ENCODE results near the gene MMP21. TPM values are rescaled to one million over a fixed set of nuclear protein-coding genes. Genes with fewer than 3 reads are reported as not detected.

The MMP21 gene
- total RNA-seq, 1 donor from 2014 or later = 0.35 TPM

DNA sequence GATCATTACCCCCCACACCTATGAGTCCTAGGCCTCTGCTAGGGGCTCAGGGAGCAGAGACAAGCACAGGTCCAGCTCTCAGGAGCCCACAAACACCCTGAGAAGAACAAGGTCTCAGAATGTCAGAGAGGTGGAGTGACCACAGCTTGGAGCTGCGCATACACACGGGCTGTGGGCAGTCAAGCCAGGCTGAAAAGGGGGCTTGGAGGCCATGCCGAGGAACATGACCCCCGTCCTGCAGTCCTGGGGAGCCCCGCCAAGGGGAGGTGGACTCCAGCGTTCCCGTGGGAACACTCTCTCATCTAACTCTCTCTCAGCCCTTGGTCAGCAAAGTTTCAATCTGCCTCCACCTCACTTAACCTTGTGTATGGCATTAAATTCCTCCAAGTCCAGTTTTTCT, 7.8 kb upstream of the MMP21 start:
- intact Hi-C loops (cut with micrococcal nuclease) = no loop called here
- Mint-ChIP-seq H3K4me1 (no peaks in the 10 kb centered on the region), H3K27me3 (no peaks in the 10 kb centered on the region), H3K36me3 (ENCODE audit: low read depth) (peaks cover 14% of the 10 kb centered on the region), H3K4me3 (no peak overlapping the region), H3K9me3 (no peaks in the 10 kb centered on the region), H3K27ac (no peak overlapping the region)
- ChIA-PET POLR2A (no interaction called here), CTCF (no interaction called here)
- ATAC-seq (ENCODE audit: low read depth) = no peak
- DNase-seq = no peak
- TF ChIP-seq, protein P1, sequence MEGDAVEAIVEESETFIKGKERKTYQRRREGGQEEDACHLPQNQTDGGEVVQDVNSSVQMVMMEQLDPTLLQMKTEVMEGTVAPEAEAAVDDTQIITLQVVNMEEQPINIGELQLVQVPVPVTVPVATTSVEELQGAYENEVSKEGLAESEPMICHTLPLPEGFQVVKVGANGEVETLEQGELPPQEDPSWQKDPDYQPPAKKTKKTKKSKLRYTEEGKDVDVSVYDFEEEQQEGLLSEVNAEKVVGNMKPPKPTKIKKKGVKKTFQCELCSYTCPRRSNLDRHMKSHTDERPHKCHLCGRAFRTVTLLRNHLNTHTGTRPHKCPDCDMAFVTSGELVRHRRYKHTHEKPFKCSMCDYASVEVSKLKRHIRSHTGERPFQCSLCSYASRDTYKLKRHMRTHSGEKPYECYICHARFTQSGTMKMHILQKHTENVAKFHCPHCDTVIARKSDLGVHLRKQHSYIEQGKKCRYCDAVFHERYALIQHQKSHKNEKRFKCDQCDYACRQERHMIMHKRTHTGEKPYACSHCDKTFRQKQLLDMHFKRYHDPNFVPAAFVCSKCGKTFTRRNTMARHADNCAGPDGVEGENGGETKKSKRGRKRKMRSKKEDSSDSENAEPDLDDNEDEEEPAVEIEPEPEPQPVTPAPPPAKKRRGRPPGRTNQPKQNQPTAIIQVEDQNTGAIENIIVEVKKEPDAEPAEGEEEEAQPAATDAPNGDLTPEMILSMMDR (IDR thresholded peaks at IDR 0.05) = no peak

DNA sequence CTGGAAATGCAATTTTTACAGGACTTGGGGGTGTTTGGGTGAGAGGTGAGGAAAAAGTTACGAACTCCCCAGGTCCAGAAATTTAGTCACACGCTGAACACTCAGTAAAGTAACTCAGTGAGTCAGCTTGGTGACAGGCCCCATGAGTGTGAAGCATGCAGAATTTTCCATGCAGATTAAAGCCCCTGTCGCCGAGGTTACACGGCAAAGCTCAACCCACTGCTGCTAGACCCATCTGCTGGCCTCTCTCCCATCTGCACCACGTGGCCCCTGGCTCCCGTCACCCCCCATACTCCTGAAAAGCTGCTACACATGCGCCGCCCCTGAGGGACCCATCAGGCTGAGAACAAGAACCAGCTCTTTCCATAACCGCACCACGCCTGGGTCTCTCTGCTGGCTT, 7.0 kb upstream of the MMP21 start:
- TF ChIP-seq, protein P1 (IDR thresholded peaks at IDR 0.05) = no peak
- DNase-seq (no peak), ATAC-seq (ENCODE audit: low read depth) (no peak)
- CTCF ChIA-PET = no interaction called here
- no peaks in the 10 kb centered on the region for H3K27me3 Mint-ChIP-seq
- intact Hi-C loops (cut with micrococcal nuclease) = no loop called here
- no peak overlapping the region for H3K4me3 Mint-ChIP-seq
- no peak overlapping the region for H3K27ac Mint-ChIP-seq
- H3K36me3 Mint-ChIP-seq (ENCODE audit: low read depth) = peaks cover 7% of the 10 kb centered on the region
- POLR2A ChIA-PET = no interaction called here
- no peaks in the 10 kb centered on the region for H3K4me1 Mint-ChIP-seq
- no peaks in the 10 kb centered on the region for H3K9me3 Mint-ChIP-seq

DNA sequence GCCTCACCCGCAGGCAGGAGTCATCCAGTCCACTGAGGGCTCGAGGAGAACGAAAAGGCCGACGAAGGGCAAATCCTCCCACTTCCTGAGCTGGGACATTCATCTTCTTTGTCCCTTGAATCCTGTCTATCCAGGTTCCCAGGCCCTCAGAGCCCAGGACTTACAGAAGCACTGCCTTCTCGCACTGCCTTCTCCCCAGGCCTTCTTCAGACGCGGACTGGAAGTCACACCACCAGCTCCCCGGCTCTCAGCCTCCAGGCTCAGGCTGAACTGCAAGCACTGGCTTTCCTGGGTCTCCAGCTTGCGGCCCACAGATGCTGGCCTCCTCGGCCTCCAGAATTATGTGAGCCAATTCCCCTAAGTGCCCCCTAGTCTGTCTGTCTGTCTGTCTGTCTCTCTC, 6.4 kb upstream of the MMP21 start:
- TF ChIP-seq, protein P1 (IDR thresholded peaks at IDR 0.05) = no peak
- Mint-ChIP-seq H3K4me3 (no peak overlapping the region), H3K36me3 (ENCODE audit: low read depth) (peaks cover 7% of the 10 kb centered on the region), H3K27ac (no peak overlapping the region), H3K4me1 (no peaks in the 10 kb centered on the region), H3K27me3 (no peaks in the 10 kb centered on the region), H3K9me3 (no peaks in the 10 kb centered on the region)
- CTCF ChIA-PET = no interaction called here
- intact Hi-C loops (cut with micrococcal nuclease) = no loop called here
- ATAC-seq (ENCODE audit: low read depth) (no peak), DNase-seq (no peak)
- POLR2A ChIA-PET = no interaction called here

DNA sequence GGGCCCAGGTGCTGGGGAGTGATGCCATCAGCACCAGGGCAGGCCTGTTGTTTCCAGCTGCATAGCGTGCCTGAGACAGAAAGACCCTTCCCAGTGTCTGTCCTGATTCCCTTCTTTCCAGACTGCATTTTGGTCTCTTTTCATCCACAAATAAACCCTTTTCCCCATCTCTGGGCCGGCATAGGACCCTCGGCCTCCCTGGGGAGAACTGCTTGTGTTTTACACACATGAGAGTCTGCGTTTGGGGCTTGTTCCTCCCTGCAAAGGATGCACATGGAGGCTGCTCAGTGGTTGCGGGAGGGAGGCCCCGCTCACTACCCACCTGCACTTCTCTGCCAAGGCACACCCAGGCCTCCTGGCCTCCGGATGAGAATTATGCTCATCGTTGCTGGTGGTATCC, 5.8 kb upstream of the MMP21 start:
- POLR2A ChIA-PET = no interaction called here
- H3K4me1 Mint-ChIP-seq = no peaks in the 10 kb centered on the region
- CTCF ChIA-PET = no interaction called here
- H3K36me3 Mint-ChIP-seq (ENCODE audit: low read depth) = peaks cover 5% of the 10 kb centered on the region
- H3K4me3 Mint-ChIP-seq = no peak overlapping the region
- ATAC-seq (ENCODE audit: low read depth) = no peak
- TF ChIP-seq, protein P1 (IDR thresholded peaks at IDR 0.05) = no peak
- H3K27ac Mint-ChIP-seq = no peak overlapping the region
- H3K27me3 Mint-ChIP-seq = no peaks in the 10 kb centered on the region
- intact Hi-C loops (cut with micrococcal nuclease) = no loop called here
- no peaks in the 10 kb centered on the region for H3K9me3 Mint-ChIP-seq
- DNase-seq = no peak

DNA sequence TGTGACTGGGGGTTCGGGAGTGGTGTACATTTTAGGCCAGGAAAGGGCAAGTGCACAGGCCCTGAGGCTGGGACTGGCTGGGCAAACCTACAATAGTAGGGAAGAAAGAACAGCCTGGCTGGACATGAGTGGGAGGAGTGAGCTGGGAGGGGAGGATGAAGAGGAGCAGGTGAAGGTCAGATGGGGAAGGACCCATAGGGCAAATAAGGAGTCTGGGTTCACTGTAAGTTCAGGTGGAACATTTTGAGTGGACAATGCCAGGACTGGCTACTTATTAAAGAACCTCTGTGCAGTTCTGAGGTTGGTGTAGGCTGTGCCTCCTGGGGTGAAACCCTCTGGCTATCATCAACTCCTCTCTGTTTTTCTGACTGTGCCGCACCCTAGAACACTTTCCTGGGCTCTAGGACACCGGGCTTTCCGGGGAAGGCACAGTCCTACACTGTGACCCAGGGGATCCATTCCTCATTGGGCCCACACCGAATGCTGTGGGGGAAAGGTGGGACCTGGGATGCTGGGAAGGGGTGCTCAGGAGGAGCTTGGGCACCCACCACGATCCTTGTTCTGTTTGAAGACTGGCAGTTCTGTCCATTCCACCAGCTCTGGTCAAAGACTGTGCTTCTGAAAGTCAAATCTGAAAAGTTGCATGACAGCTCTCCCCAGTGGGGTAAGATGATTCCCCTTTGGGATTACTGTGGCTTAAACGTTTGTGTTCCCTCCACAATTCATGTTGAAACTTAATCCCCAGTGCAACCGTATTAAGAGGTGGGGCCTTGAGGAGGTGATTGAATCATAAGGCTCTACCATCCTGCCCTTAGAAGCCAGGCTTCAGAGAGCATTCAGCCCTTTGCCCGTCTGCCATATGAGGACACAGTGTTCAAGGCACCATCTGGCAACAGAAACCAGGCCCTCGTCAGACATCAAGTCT, 4.0 kb upstream of the MMP21 start:
- H3K4me1 Mint-ChIP-seq = no peaks in the 10 kb centered on the region
- DNase-seq (no peak), ATAC-seq (ENCODE audit: low read depth) (no peak)
- TF ChIP-seq, protein P1 (IDR thresholded peaks at IDR 0.05) = no peak
- POLR2A ChIA-PET = no interaction called here
- no peaks in the 10 kb centered on the region for H3K36me3 Mint-ChIP-seq (ENCODE audit: low read depth)
- no peak overlapping the region for H3K27ac Mint-ChIP-seq
- intact Hi-C loops (cut with micrococcal nuclease) = no loop called here
- CTCF ChIA-PET = no interaction called here
- H3K27me3 Mint-ChIP-seq = no peaks in the 10 kb centered on the region
- H3K9me3 Mint-ChIP-seq = no peaks in the 10 kb centered on the region
- H3K4me3 Mint-ChIP-seq = no peak overlapping the region
